GM06990 (cell line): ENCODE data around the gene MFSD6.
"Not testable (repeated sequence)": the region's sequence is repeated elsewhere in the genome, so short reads cannot be mapped to it uniquely, and the experiment has no call there.

Experiments used
- DNase-seq: peaks from one replicate; pipeline ENCODE4 v3.0.0-alpha.2; 2011; ENCODE audit not compliant: insufficient read length; ENCODE audit errors: extremely low read depth
- H3K27me3 ChIP-seq: replicated peaks from 2 replicates; pipeline ENCODE4 v1.6.0; 2011; ENCODE audit warnings: low read length; ENCODE audit not compliant: control insufficient read depth, insufficient read depth
- H3K36me3 ChIP-seq: 2 replicates; pipeline ENCODE4 v1.5.1; 2011; ENCODE audit warnings: low read length; ENCODE audit not compliant: control insufficient read depth, insufficient read depth
- H3K4me3 ChIP-seq: replicated peaks from 2 replicates; pipeline ENCODE4 v1.5.1; 2011; ENCODE audit warnings: low read depth, mild to moderate bottlenecking, control low read depth, low read length
- TF ChIP-seq, protein P1 (sequence below): IDR thresholded peaks from 2 replicates; pipeline ENCODE4 v1.5.1; 2011; ENCODE audit warnings: low read length, control low read depth, mild to moderate bottlenecking, inconsistent platforms; ENCODE audit not compliant: insufficient read depth, poor library complexity, severe bottlenecking

The MFSD6 gene

DNA sequence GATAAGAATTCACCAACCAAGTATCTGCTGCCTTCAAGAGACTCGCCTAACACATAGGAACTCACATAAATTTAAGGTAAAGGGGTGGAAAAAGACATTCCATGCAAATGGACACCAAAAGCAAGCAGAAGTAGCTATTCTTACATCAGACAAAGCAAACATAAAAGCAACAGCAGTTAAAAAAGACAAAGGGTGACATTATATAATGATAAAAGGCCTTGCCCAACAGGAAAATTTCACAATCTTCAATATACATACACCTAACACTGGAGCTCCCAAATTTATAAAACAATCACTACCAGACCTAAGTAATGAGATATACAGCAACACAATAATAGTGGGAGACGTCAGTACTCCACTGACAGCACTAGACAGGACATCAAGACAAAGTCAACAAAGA, 84.9 kb downstream of the MFSD6 start:
- H3K36me3 ChIP-seq, result peaks cover 6% of the 10 kb centered on the region
- TF ChIP-seq, protein P1, sequence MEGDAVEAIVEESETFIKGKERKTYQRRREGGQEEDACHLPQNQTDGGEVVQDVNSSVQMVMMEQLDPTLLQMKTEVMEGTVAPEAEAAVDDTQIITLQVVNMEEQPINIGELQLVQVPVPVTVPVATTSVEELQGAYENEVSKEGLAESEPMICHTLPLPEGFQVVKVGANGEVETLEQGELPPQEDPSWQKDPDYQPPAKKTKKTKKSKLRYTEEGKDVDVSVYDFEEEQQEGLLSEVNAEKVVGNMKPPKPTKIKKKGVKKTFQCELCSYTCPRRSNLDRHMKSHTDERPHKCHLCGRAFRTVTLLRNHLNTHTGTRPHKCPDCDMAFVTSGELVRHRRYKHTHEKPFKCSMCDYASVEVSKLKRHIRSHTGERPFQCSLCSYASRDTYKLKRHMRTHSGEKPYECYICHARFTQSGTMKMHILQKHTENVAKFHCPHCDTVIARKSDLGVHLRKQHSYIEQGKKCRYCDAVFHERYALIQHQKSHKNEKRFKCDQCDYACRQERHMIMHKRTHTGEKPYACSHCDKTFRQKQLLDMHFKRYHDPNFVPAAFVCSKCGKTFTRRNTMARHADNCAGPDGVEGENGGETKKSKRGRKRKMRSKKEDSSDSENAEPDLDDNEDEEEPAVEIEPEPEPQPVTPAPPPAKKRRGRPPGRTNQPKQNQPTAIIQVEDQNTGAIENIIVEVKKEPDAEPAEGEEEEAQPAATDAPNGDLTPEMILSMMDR, result no peak

DNA sequence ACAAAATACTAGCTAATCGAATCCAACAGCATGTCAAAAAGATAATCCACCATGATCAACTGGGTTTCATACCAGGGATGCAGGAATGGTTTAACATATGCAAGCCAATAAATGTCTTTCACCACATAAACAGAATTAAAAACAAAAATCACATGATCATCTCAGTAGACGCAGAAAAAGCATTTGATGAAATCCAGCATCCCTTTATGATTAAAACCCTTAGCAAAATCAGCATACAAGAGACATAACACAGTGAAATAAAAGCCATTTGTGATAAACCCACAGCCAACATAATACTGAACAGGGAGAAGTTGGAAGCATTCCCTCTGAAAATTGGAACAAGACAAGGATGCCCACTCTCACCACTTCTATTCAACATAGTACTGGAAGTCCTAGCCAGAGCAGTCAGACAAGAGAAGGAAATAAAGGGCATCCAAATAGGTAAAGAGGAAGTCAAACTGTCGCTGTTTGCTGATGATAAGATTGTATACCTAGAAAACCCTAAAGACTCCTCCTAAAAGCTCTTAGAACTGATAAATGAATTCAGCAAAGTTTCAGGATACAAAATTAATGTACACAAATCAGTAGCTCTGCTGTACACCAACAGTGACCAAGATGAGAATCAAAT, 86.6 kb downstream of the MFSD6 start:
- not testable (repeated sequence) for DNase-seq, H3K4me3 ChIP-seq, H3K36me3 ChIP-seq, H3K27me3 ChIP-seq

More for the DNA sequence above, 84.9 kb downstream of the MFSD6 start:
- Histone ChIP-seq H3K4me3 (no peak overlapping the region), H3K27me3 (no peaks in the 10 kb centered on the region)
- no peak for DNase-seq

DNA sequence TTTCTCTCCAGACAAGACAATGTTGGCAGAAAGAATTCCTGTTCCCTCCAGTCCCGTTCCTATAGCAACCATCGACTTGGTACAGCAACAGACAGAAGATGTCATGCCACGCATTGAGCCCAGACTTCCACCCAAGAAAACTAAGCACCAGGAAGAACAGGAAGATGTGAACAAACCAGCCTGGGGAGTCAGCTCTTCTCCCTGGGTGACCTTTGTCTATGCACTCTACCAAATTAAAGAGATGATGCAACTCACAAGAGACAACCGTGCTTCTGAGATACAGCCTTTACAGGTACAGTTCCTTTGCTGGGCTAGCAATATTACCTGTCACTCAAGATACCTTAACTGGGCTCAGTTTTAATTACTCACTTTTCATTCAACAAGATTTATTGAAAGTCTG, 89.3 kb downstream of the MFSD6 start:
- Histone ChIP-seq H3K4me3 (no peak overlapping the region), H3K36me3 (peaks cover 2% of the 10 kb centered on the region), H3K27me3 (no peaks in the 10 kb centered on the region)
- DNase-seq, result no peak
- TF ChIP-seq, protein P1, result no peak

DNA sequence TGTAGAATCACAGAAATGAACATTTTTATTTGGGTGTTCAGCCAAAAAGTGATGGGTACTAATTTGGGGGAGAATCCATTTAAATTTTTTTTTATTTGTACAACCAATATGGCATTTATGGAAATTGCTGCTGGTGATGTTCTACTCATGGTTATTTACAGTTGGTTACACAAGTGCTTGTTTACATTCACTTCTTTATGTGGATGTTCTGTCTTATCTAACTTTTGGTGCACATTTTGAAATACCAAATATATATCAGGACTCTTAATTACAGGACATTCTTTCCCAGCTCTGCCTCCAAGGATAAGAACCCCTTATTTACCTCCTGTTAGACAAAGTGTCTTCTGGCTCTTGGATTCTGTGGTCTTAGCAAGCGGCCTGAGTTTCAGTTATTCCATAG, 91.1 kb downstream of the MFSD6 start:
- no peak overlapping the region for H3K4me3 ChIP-seq
- DNase-seq, result no peak
- TF ChIP-seq, protein P1, result no peak
- peaks cover 2% of the 10 kb centered on the region for H3K36me3 ChIP-seq
- no peaks in the 10 kb centered on the region for H3K27me3 ChIP-seq

DNA sequence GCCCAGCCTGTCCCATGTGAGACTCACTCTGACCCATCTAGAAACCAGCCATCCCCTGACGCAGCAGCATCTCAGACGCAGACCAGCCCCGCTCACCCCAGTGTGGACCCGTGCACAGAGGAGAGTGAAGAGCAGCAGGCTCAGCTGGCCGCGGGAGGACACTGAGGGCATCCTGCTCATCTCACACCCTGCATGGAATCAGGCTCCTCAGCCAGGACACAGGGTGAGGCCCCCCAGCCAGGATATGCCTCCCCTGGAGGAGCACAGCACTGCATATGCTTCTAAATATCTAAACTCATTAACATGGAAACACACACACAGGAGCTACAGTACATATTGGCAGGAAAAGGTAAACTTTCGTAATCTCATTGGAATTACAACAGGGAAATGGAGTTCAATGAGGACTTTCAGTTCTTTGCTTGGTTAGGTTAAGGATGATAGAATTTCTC, 91.9 kb downstream of the MFSD6 start:
- Histone ChIP-seq H3K4me3 (no peak overlapping the region), H3K27me3 (no peaks in the 10 kb centered on the region), H3K36me3 (peaks cover 2% of the 10 kb centered on the region)
- TF ChIP-seq, protein P1, result no peak
- no peak for DNase-seq

DNA sequence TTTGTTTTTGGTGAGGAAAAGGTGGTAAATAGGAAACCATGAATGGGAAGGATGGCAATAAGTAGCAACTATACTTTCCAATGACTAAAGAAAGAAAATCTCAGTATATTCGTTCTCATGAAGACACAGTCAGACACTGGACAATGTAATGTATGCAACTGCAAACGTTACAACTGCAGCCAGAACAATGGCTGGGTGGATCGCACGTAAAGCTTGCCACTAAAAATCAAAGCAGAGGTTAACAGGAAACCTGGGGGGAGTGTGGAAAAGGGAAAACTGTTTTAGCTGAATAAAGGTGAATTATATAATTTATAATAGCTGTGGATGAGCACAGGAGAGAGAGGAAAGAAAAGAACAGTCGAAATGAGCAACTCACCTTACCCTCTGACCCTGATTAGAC, 93.1 kb downstream of the MFSD6 start:
- no peak for DNase-seq
- TF ChIP-seq, protein P1, result no peak
- peaks cover 4% of the 10 kb centered on the region for H3K36me3 ChIP-seq
- H3K27me3 ChIP-seq, result no peaks in the 10 kb centered on the region
- H3K4me3 ChIP-seq, result no peak overlapping the region
